Neuronal stem cell (in vitro differentiated cells): ENCODE measurements around the gene TCF15.

Experiments used
- DNase-seq: peaks from one replicate; pipeline ENCODE4 v3.0.0-alpha.2; 2013; ENCODE audit warnings: low spot score
- H2AFZ ChIP-seq: one replicate; pipeline ENCODE4 v1.6.1; 2013; ENCODE audit warnings: mild to moderate bottlenecking, low read length, inconsistent platforms
- H2AK5ac ChIP-seq: 2 replicates; pipeline ENCODE4 v1.6.1; 2013; ENCODE audit warnings: low read depth, mild to moderate bottlenecking, inconsistent platforms, low read length, moderate library complexity, mixed read lengths
- H2BK120ac ChIP-seq: 2 replicates; pipeline ENCODE4 v1.6.1; 2013; ENCODE audit warnings: low read depth, mild to moderate bottlenecking, inconsistent platforms, low read length, moderate library complexity, mixed read lengths
- H2BK12ac ChIP-seq: one replicate; pipeline ENCODE4 v1.6.1; 2013; ENCODE audit warnings: low read length, inconsistent platforms
- H2BK15ac ChIP-seq: 2 replicates; pipeline ENCODE4 v1.6.1; 2013; ENCODE audit warnings: mild to moderate bottlenecking, low read length, inconsistent platforms, mixed read lengths
- H2BK5ac ChIP-seq: one replicate; pipeline ENCODE4 v1.6.1; 2013; ENCODE audit warnings: inconsistent platforms, mild to moderate bottlenecking, low read length, moderate library complexity
- H3K14ac ChIP-seq: one replicate; pipeline ENCODE4 v1.6.1; 2013; ENCODE audit warnings: low read length, inconsistent platforms
- H3K18ac ChIP-seq: 2 replicates; pipeline ENCODE4 v1.6.1; 2013; ENCODE audit warnings: low read length, inconsistent platforms
- H3K23ac ChIP-seq: 2 replicates; pipeline ENCODE4 v1.6.1; 2013; ENCODE audit warnings: low read depth, mild to moderate bottlenecking, mixed read lengths, low read length, inconsistent platforms; ENCODE audit not compliant: poor library complexity
- H3K27ac ChIP-seq: replicated peaks from 3 replicates; pipeline ENCODE4 v1.5.1; 2013; ENCODE audit warnings: low read length, inconsistent platforms
- H3K27me3 ChIP-seq, 3 experiments: 2 replicates each; pipeline ENCODE4 v1.6.1; 2013; ENCODE audit warnings: low read length in 3 of 3, mild to moderate bottlenecking in 2 of 3, inconsistent platforms in 1 of 3, low read depth in 1 of 3, mixed read lengths in 1 of 3, moderate library complexity in 1 of 3; ENCODE audit not compliant: control insufficient read depth in 3 of 3, insufficient read depth in 3 of 3
- H3K36me3 ChIP-seq, 2 donors: replicated peaks in 1 of 2; 2 replicates each; pipeline ENCODE4 v1.6.1; 2013; ENCODE audit warnings: low read length in 2 of 2; ENCODE audit not compliant: control insufficient read depth in 2 of 2, insufficient read depth in 2 of 2
- H3K4ac ChIP-seq: 2 replicates; pipeline ENCODE4 v1.6.1; 2013; ENCODE audit warnings: inconsistent platforms, mild to moderate bottlenecking, low read length, moderate library complexity
- H3K4me1 ChIP-seq, 2 donors: 1 replicate in 1 of 2; 2 replicates in 1 of 2; pipeline ENCODE4 v1.6.1; 2013; ENCODE audit warnings: low read length in 2 of 2, low read depth in 1 of 2; ENCODE audit not compliant: control insufficient read depth in 2 of 2, insufficient read depth in 1 of 2
- H3K4me2 ChIP-seq: one replicate; pipeline ENCODE4 v1.6.1; 2013; ENCODE audit warnings: mild to moderate bottlenecking, low read length, inconsistent platforms; ENCODE audit not compliant: insufficient read depth, poor library complexity, severe bottlenecking
- H3K4me3 ChIP-seq, 2 donors: 2 replicates each; pipeline ENCODE4 v1.5.1; 2013; ENCODE audit warnings: low read length in 2 of 2, mild to moderate bottlenecking in 2 of 2, inconsistent platforms in 1 of 2, moderate library complexity in 1 of 2
- H3K79me1 ChIP-seq: one replicate; pipeline ENCODE4 v1.6.1; 2013; ENCODE audit warnings: low read depth, mild to moderate bottlenecking, inconsistent platforms, low read length, moderate library complexity
- H3K9ac ChIP-seq: one replicate; pipeline ENCODE4 v1.6.1; 2013; ENCODE audit warnings: mild to moderate bottlenecking, low read depth, low read length, inconsistent platforms; ENCODE audit not compliant: poor library complexity
- H3K9me3 ChIP-seq, 2 donors: replicated peaks in 1 of 2; 2 replicates each; pipeline versions ENCODE3 to v1.6.1; 2013; ENCODE audit warnings: low read length in 2 of 2, mild to moderate bottlenecking in 2 of 2, inconsistent platforms in 1 of 2, low read depth in 1 of 2, mixed read lengths in 1 of 2, moderate library complexity in 1 of 2; ENCODE audit not compliant: control insufficient read depth in 2 of 2, insufficient read depth in 1 of 2
- H4K8ac ChIP-seq: one replicate; pipeline ENCODE4 v1.6.1; 2013; ENCODE audit warnings: low read depth, mild to moderate bottlenecking, inconsistent platforms, low read length, moderate library complexity
- H4K91ac ChIP-seq: one replicate; pipeline ENCODE4 v1.6.1; 2013; ENCODE audit warnings: low read length, low read depth, mild to moderate bottlenecking, inconsistent platforms; ENCODE audit not compliant: poor library complexity
- WGBS, 2 donors: extraction: QIAGEN DNeasy Blood & Tissue Kit; methylation state at CpG; one replicate each; pipeline ENCODE4 v1.1.7; 2013; ENCODE audit warnings: missing lambda C conversion rate in 2 of 2, mixed read lengths in 1 of 2; ENCODE audit not compliant: insufficient read length in 2 of 2, insufficient replicate concordance in 1 of 2; ENCODE audit errors: extremely low coverage in 2 of 2; 5-methylcytosine and 5-hydroxymethylcytosine counted together

Gene TCF15

GRCh38 chr20:572727-573126 lies 37.4 kb downstream of the TCF15 start:
- Histone ChIP-seq H3K18ac (no peak overlapping the region), H2BK5ac (no peak overlapping the region), H2AFZ (no peak overlapping the region), H3K4me1 (peaks cover 0 to 25% of the 10 kb centered on the region in 2 donors), H3K27me3 (peaks cover 0 to 73% (median under 1%) of the 10 kb centered on the region in 3 experiments), H3K14ac (no peak overlapping the region), H3K4ac (no peak overlapping the region), H3K4me2 (no peak overlapping the region), H3K4me3 (no peak overlapping the region), H3K9me3 (no peaks in the 10 kb centered on the region), H3K36me3 (no peaks in the 10 kb centered on the region), H3K79me1 (no peaks in the 10 kb centered on the region), H2BK12ac (no peak overlapping the region), H2BK120ac (no peak overlapping the region), H3K23ac (no peak overlapping the region), H4K91ac (no peak overlapping the region), H4K8ac (no peak overlapping the region), H2AK5ac (no peak overlapping the region), H3K9ac (no peak overlapping the region), H3K27ac (no peak overlapping the region), H2BK15ac (peak overlapping the region; percentile 29)
- no CpG with 5 or more reads among the region's 7 CpGs for WGBS, 2 donors
- no peak for DNase-seq

- Histone ChIP-seq H3K4me2 (peak overlapping the region; percentile 28), H3K79me1 (no peaks in the 10 kb centered on the region), H2BK120ac (no peak overlapping the region), H2AK5ac (no peak overlapping the region), H2BK15ac (no peak overlapping the region), H2BK5ac (no peak overlapping the region), H3K4me1 (peaks cover 0 to 29% of the 10 kb centered on the region in 2 donors), H3K23ac (no peak overlapping the region), H3K27ac (no peak overlapping the region), H3K36me3 (no peaks in the 10 kb centered on the region), H3K9ac (no peak overlapping the region), H4K8ac (no peak overlapping the region), H3K14ac (no peak overlapping the region), H3K4ac (no peak overlapping the region), H3K4me3 (no peak overlapping the region), H3K27me3 (peaks cover 0 to 78% (median 3%) of the 10 kb centered on the region in 3 experiments), H3K9me3 (no peaks in the 10 kb centered on the region), H2BK12ac (no peak overlapping the region), H2AFZ (peak overlapping the region; percentile 56), H4K91ac (no peak overlapping the region), H3K18ac (no peak overlapping the region)
- no CpG with 5 or more reads among the region's 24 CpGs for WGBS, 2 donors
- peak; percentile 48 for DNase-seq
Measured at GRCh38 chr20:571754-572441, 38.2 kb downstream of the TCF15 start.

- H3K9ac ChIP-seq: no peak overlapping the region
- no peak overlapping the region for H2AFZ ChIP-seq
- no peaks in the 10 kb centered on the region for H3K9me3 ChIP-seq
- H4K91ac ChIP-seq: no peak overlapping the region
- H3K27me3 ChIP-seq: peaks cover 0 to 68% (median 3%) of the 10 kb centered on the region in 3 experiments
- H2BK5ac ChIP-seq: no peak overlapping the region
- peaks cover 0 to 22% of the 10 kb centered on the region in 2 donors for H3K4me1 ChIP-seq
- peak overlapping the region; percentile 34 for H2AK5ac ChIP-seq
- no peak overlapping the region for H3K4me2 ChIP-seq
- H3K79me1 ChIP-seq: no peaks in the 10 kb centered on the region
- WGBS, 2 donors: no CpG with 5 or more reads among the region's 14 CpGs
- H2BK12ac ChIP-seq: no peak overlapping the region
- no peak overlapping the region for H2BK15ac ChIP-seq
- no peaks in the 10 kb centered on the region for H3K36me3 ChIP-seq
- no peak overlapping the region for H3K27ac ChIP-seq
- no peak for DNase-seq
- no peak overlapping the region for H4K8ac ChIP-seq
- no peak overlapping the region for H3K14ac ChIP-seq
- H3K18ac ChIP-seq: peak overlapping the region; percentile 15
- H3K4ac ChIP-seq: no peak overlapping the region
- no peak overlapping the region for H3K23ac ChIP-seq
- H3K4me3 ChIP-seq: no peak overlapping the region
- H2BK120ac ChIP-seq: peak overlapping the region; percentile 8
Measured at GRCh38 chr20:568673-569415, 41.3 kb downstream of the TCF15 start.

- no peak overlapping the region for H3K4ac ChIP-seq
- H4K8ac ChIP-seq: no peak overlapping the region
- no peak overlapping the region for H4K91ac ChIP-seq
- H3K18ac ChIP-seq: no peak overlapping the region
- peaks cover 0 to 68% (median 3%) of the 10 kb centered on the region in 3 experiments for H3K27me3 ChIP-seq
- no peak overlapping the region for H2AFZ ChIP-seq
- no peaks in the 10 kb centered on the region for H3K36me3 ChIP-seq
- H3K9ac ChIP-seq: no peak overlapping the region
- peak overlapping the region; percentile 85 for H2AK5ac ChIP-seq
- H3K9me3 ChIP-seq: no peaks in the 10 kb centered on the region
- no peak overlapping the region for H3K23ac ChIP-seq
- WGBS, 2 donors: no CpG with 5 or more reads among the region's 20 CpGs
- no peak overlapping the region for H3K14ac ChIP-seq
- H3K4me1 ChIP-seq: peaks cover 0 to 18% of the 10 kb centered on the region in 2 donors
- no peaks in the 10 kb centered on the region for H3K79me1 ChIP-seq
- peak overlapping the region; percentile 8 for H2BK120ac ChIP-seq
- peak overlapping the region; percentile 31 for H2BK5ac ChIP-seq
- H3K4me3 ChIP-seq: no peak overlapping the region
- H3K4me2 ChIP-seq: no peak overlapping the region
- no peak overlapping the region for H2BK12ac ChIP-seq
- DNase-seq: no peak
- H2BK15ac ChIP-seq: peak overlapping the region; percentile 56
- H3K27ac ChIP-seq: no peak overlapping the region
Measured at GRCh38 chr20:568097-568652, 41.9 kb downstream of the TCF15 start.
